ENCODE measurements around the gene PGAM1. TPM values are rescaled to one million over a fixed set of nuclear protein-coding genes. Genes with fewer than 3 reads are reported as not detected.

PGAM1 gene
- total RNA-seq, 1 experiment from 2014 or later, result 412 TPM

DNA sequence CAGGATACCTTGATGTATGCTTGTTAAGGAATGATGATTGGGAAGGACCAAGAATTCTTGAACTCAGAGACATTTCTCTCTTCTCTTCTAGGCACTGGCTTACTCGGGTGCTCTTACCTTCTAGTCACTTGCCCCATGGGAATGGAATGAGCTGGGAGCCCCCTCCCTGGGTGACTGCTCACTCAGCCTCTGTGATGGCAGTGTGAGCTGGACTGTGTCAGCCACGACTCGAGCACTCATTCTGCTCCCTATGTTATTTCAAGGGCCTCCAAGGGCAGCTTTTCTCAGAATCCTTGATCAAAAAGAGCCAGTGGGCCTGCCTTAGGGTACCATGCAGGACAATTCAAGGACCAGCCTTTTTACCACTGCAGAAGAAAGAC is 30.7 kb downstream of the PGAM1 start:
- H3K4me1 Mint-ChIP-seq (ENCODE audit: low read depth, unreplicated experiment), result no peaks in the 10 kb centered on the region
- H3K36me3 Mint-ChIP-seq (ENCODE audit: insufficient read depth, unreplicated experiment), result peaks cover 84% of the 10 kb centered on the region
- POLR2A ChIA-PET, result no interaction called here
- Histone ChIP-seq H3K36me3 (ENCODE audit: control insufficient read depth, insufficient read depth, low read length) (peaks cover 8% of the 10 kb centered on the region), H3K27me3 (replicated peaks; ENCODE audit: control insufficient read depth, insufficient read depth, low read length) (no peaks in the 10 kb centered on the region), H3K9me3 (no peaks in the 10 kb centered on the region), H3K4me3 (ENCODE audit: low read depth, low read length) (no peak overlapping the region), H3K4me1 (no peaks in the 10 kb centered on the region)
- peak overlapping the region; percentile 39 for H3K27ac Mint-ChIP-seq (ENCODE audit: unreplicated experiment)
- TF ChIP-seq, protein P1, sequence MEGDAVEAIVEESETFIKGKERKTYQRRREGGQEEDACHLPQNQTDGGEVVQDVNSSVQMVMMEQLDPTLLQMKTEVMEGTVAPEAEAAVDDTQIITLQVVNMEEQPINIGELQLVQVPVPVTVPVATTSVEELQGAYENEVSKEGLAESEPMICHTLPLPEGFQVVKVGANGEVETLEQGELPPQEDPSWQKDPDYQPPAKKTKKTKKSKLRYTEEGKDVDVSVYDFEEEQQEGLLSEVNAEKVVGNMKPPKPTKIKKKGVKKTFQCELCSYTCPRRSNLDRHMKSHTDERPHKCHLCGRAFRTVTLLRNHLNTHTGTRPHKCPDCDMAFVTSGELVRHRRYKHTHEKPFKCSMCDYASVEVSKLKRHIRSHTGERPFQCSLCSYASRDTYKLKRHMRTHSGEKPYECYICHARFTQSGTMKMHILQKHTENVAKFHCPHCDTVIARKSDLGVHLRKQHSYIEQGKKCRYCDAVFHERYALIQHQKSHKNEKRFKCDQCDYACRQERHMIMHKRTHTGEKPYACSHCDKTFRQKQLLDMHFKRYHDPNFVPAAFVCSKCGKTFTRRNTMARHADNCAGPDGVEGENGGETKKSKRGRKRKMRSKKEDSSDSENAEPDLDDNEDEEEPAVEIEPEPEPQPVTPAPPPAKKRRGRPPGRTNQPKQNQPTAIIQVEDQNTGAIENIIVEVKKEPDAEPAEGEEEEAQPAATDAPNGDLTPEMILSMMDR (IDR thresholded peaks at IDR 0.05; ENCODE audit: insufficient read depth in 1 of 2, low read depth in 1 of 2, low read length in 1 of 2, severe bottlenecking in 1 of 2, unreplicated experiment in 1 of 2), result no peak
- no peak for DNase-seq
- intact Hi-C loops (cut with micrococcal nuclease; ENCODE audit: unreplicated experiment), result no loop called here
- no TSS peak for BruUV-seq (replicated peaks)
- H3K27me3 Mint-ChIP-seq (ENCODE audit: insufficient read depth, unreplicated experiment), result no peaks in the 10 kb centered on the region
- no peaks in the 10 kb centered on the region for H3K9me3 Mint-ChIP-seq (ENCODE audit: unreplicated experiment)
- CTCF ChIA-PET, result no interaction called here
- no peak overlapping the region for H3K4me3 Mint-ChIP-seq (ENCODE audit: unreplicated experiment)

DNA sequence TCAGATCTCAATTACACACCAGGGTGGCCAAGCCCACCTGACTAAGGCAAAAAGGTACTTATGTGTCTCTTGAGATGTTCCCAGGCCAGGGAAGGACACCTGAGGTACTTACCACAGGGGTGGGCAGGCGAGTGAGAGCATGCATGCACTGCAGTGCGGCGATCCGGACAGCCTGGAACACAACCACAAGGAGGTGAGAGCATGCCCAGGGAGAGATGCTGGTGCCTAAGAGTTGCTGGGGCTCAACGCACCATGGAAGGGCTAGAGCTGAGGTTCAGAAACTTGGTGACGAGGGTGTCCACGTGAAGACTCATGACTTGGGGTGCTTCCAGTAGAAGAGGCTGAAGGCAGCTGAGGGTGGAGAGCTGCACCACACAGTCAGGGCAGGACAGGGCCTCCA is 33.1 kb downstream of the PGAM1 start:
- Histone ChIP-seq H3K4me1 (no peaks in the 10 kb centered on the region), H3K36me3 (ENCODE audit: control insufficient read depth, insufficient read depth, low read length) (peaks cover 11% of the 10 kb centered on the region), H3K4me3 (ENCODE audit: low read depth, low read length) (no peak overlapping the region), H3K9me3 (no peaks in the 10 kb centered on the region), H3K27me3 (replicated peaks; ENCODE audit: control insufficient read depth, insufficient read depth, low read length) (no peaks in the 10 kb centered on the region)
- Mint-ChIP-seq H3K4me3 (ENCODE audit: unreplicated experiment) (no peak overlapping the region), H3K9me3 (ENCODE audit: unreplicated experiment) (no peaks in the 10 kb centered on the region), H3K4me1 (ENCODE audit: low read depth, unreplicated experiment) (no peaks in the 10 kb centered on the region), H3K27ac (ENCODE audit: unreplicated experiment) (peak overlapping the region; percentile 29), H3K36me3 (ENCODE audit: insufficient read depth, unreplicated experiment) (peaks cover 81% of the 10 kb centered on the region), H3K27me3 (ENCODE audit: insufficient read depth, unreplicated experiment) (no peaks in the 10 kb centered on the region)
- intact Hi-C loops (cut with micrococcal nuclease; ENCODE audit: unreplicated experiment), result no loop called here
- BruUV-seq (replicated peaks), result no TSS peak
- ChIA-PET CTCF (no interaction called here), POLR2A (no interaction called here)
- TF ChIP-seq, protein P1 (IDR thresholded peaks at IDR 0.05; ENCODE audit: insufficient read depth in 1 of 2, low read depth in 1 of 2, low read length in 1 of 2, severe bottlenecking in 1 of 2, unreplicated experiment in 1 of 2), result no peak
- no peak for DNase-seq

DNA sequence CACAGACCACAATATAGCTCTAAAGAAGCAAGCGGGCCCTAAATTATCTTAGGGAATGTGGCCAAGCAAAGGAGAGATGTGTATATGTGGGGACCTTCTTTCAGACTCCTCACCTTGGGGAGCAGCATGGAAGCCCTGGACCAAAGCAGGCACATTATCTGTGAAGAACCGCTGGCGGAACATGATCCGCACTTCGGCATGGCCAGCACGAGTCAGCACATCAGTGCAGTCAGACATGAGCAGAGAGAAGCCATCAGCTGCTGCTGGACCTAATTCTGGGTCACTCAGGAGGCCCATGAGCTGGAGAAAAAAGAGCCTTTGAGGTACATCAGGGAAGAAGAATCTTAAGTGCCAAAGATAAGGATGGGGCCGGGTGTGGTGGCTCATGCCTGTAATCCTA is 33.9 kb downstream of the PGAM1 start:
- no TSS peak for BruUV-seq (replicated peaks)
- Histone ChIP-seq H3K4me3 (ENCODE audit: low read depth, low read length) (no peak overlapping the region), H3K4me1 (no peaks in the 10 kb centered on the region), H3K36me3 (ENCODE audit: control insufficient read depth, insufficient read depth, low read length) (peaks cover 13% of the 10 kb centered on the region), H3K27me3 (replicated peaks; ENCODE audit: control insufficient read depth, insufficient read depth, low read length) (no peaks in the 10 kb centered on the region), H3K9me3 (no peaks in the 10 kb centered on the region)
- Mint-ChIP-seq H3K27ac (ENCODE audit: unreplicated experiment) (no peak overlapping the region), H3K4me3 (ENCODE audit: unreplicated experiment) (no peak overlapping the region), H3K27me3 (ENCODE audit: insufficient read depth, unreplicated experiment) (no peaks in the 10 kb centered on the region), H3K4me1 (ENCODE audit: low read depth, unreplicated experiment) (no peaks in the 10 kb centered on the region), H3K9me3 (ENCODE audit: unreplicated experiment) (no peaks in the 10 kb centered on the region), H3K36me3 (ENCODE audit: insufficient read depth, unreplicated experiment) (peaks cover 83% of the 10 kb centered on the region)
- ChIA-PET POLR2A (no interaction called here), CTCF (no interaction called here)
- TF ChIP-seq, protein P1 (IDR thresholded peaks at IDR 0.05; ENCODE audit: insufficient read depth in 1 of 2, low read depth in 1 of 2, low read length in 1 of 2, severe bottlenecking in 1 of 2, unreplicated experiment in 1 of 2), result no peak
- intact Hi-C loops (cut with micrococcal nuclease; ENCODE audit: unreplicated experiment), result no loop called here
- no peak for DNase-seq
